HG03196 (cell line): ENCODE measurements around the gene ZNF217.
"Not testable (repeated sequence)": the region's sequence is repeated elsewhere in the genome, so short reads cannot be mapped to it uniquely, and the experiment has no call there.

Experiments
- ATAC-seq: cut with Tn5 transposase; IDR thresholded peaks from one replicate; pipeline ENCODE4 v1.9.1; 2021; ENCODE audit not compliant: unreplicated experiment

Gene ZNF217

DNA sequence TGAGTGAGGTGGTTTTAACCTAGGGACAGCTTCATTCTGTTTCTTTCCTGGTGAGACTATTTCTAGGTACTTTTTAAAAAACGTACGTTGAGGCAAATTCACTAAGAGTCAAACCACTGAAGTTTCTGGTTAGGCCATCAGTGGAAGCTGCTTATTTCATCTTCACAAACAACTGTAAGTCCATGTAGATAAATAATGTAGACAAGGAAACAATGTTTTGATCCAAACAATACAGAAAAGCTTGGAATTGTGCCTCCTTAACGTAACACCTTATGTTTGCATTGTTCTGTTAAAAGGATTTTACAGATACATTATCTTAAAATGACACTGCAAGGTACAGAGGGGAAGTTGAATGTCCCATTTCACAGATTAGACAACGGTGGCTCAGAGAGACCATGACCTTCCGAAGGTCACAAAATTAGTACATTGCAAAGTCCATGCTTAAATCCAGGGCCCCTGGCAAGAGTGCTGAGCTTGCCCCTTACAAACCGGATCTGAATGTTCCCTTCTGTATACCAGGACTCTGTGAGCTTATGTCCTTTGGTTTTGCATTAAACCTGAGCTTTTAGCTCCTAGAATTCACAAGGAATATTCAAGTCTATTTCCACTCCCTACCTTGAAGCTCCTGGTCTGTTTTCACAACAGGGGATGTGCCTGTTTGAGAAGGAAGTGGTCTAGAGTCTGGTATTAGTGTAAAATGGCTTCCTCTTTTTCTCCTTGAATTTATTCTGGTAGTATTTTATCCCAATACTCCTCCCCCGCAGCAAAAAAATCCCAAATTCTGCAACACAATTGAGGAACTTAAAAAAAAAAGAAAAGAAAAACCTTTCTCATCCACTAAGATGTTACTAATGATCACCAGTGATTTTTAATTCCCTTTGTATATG, 28.9 kb upstream of the ZNF217 start:
- no peak for ATAC-seq

DNA sequence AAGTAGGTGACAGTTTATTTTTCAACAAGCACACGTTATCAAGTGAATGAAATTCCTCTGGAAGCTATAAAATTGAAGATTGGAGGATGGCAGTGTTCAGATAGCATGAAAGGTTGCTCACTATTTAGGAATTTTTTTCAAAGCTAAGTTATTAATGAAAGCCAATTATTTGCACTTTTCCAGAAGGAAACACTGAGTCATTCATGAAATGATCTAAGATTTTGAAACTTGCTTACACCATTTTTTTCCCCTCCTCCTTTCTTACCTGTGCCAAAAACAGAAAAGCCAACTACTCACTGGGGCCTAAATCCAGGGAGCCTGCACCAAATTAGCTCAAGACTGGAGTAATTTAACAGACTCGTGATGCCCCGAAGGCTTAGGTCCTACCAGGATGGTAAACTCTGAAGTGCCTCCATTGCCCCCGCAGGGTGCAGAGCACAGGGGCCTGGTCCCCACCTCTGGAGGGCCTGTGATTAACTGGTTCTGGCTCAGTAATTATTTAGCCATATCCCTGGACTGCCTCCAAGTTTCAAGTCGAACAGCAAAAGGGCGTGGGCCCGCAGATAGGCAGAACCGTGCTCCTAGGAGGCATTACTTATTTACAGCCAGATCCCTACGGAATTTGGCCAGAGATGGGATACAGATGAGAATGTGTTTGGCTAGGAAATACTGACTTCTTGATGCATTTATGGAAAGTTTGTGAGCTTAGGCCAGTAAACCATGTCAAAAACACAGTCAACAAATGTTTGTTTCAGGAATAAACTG, 28.0 kb upstream of the ZNF217 start:
- ATAC-seq: no peak

DNA sequence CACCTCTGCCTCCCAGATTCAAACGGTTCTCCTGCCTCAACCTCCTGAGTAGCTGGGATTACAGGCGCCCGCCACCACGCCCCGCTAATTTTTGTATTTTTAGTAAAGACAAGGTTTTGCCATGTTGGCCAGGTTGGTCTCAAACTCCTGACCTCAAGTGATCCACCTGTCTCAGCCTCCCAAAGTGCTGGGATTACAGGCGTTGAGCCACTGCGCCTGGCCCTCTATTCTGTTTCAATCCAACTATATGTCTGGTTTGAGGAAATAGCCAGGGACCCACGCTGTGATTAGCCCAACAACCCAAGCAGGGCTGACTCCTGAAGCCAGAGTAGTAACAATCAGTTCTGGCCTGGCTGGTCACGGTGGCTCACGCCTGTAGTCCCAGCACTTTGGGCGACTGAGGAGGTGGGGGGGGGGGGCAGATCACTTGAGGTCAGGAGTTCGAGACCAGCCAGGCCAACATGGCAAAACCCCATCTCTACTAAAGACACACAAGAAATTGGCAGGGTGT, 24.9 kb upstream of the ZNF217 start:
- ATAC-seq: not testable (repeated sequence)

DNA sequence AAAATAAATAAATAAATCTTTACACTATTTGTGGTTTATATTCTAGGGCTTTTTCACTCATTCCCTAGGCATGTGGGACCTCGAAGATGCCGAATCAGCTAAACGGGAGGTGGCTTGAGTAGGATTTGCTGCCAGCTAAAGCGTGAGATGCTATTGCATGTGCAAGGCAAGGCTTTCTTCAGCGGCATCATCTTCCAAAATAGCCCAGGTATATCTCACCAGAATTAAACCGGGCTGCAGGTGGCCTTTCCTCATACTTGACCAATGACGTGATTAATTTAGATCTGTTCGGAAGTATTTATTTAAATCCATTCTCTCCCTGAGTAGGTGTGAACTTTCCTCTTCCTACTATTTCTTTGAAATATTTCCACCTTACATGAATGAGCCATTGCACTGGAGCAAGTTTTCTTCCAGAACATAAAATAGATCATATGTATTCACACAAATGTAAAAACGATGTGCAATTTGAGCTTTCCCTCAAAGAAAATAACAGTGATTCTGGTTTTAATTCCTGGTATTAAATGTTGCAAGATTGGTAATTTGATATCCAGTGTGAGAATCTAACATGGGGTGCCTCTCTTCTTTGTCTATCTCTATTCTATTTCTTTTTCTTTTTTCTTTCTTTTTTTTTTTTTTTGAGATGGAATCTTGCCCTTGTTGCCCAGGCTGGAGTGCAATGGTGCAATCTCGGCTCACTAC, 24.3 kb upstream of the ZNF217 start:
- ATAC-seq: no peak

DNA sequence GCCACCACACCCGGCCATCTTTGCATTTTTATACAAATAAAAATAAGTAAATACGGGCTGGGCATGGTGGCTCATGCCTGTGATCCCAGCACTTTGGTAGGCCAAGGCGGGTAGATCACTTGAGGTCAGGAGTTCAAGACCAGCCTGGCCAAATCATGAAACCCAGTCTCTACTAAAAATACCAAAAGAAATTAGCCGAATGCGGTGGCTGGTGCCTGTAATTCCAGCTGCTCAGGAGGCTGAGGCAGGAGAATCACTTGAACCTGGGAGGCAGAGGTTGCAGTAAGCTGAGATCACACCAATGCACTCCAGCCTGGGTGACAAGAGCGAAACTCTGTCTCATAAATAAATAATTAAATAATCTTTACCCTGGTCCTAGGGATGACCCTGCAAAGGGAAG, 22.9 kb upstream of the ZNF217 start:
- not testable (repeated sequence) for ATAC-seq

DNA sequence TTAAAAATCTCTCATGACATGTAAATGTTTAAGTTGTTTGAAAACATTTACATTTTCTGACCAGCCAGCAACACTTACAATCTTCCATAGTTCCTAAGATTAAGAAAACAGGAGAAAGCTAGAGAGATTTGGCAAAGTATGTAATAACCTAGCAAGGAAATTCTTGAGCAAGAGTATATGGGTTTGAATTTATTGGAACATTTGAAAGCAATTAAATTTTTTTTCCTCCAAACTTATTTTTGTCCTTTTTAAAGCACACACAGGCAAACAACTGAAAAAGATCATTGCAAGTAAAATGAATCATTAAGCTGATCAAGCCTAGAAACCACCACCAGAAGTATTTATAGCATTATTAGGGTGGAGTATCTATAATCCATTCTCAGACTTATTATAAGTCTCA, 20.1 kb upstream of the ZNF217 start:
- no peak for ATAC-seq

DNA sequence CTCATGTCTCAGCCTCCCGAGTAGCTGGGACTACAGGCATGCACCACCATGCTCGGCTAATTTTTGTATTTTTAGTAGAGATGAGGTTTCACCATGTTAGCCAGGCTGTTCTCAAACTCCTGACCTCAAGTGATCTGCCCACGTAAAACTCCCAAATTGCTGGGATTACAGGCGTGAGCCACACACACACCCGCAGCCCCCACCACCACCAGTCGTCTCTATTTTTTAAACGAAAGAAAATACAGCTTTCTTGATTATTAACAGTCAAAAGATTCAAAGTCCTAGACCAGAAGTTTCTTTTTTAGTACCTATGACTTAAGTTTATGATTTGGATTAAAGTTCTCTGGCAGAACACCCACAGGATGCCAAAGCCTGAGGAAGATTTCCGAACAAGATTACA, 18.6 kb upstream of the ZNF217 start:
- not testable (repeated sequence) for ATAC-seq

DNA sequence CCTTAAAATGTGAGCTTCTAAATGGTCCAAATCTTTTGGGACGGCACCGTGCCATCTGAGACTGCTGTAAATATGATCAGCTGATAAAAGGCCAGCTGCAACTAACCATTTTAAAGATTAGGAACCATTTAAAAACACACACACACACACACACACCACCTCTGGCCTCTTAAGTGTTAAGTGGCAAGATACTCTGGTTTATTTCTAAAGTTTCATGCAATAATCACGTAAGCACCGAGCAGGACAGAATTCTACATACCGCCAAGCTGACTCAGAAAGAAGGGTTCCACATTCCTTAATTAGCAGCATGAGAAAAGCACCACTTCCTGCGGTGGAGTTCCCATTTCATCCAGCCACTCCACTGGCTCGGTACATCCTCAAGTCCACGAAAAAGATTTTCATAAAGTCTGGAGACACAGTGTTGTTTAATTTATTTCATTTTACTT, 17.8 kb upstream of the ZNF217 start:
- peak; percentile 52 for ATAC-seq

DNA sequence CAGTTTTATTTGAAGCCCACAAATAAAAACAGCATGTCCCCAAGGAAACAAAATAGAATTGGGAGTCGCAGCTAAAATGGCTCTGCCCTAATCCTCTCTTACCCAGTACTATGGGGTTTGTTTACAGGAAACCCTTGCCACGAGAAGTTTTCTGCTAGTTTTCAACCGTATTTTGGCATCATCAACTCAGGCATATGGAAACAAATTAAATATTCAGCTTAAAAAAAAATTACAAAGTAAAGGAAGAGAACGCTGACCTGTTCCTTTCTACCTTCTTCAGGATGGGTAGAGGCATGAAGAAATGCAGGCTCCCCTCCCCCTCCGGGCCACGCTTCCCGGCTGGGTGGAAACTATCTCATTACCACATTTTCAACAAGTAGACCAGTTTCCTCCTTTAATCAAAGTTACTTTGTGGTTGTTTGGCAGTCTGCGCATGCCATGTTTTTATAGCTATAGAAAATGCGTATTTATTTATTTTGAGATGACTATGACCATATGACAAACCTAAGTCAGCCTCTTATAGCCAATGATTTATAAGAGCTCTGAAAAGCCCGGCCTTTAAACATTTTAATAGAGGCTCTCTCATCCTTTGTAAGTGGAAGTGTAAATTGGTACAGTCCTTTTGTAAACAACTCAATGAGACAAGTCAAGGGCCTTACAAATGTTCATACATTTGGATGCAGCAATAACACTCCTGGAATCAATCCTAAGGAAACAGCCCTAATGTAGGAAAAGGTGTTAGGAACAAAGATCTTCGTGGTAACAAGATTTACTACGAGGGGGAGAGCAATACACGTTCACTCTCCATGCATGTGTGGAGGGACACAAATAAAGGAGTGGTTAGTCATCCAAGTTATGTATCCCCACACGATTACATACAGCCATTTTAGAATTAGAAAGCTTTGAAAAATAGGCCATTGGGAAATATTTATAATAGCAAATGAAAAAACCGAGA, 16.1 kb upstream of the ZNF217 start:
- ATAC-seq: no peak

DNA sequence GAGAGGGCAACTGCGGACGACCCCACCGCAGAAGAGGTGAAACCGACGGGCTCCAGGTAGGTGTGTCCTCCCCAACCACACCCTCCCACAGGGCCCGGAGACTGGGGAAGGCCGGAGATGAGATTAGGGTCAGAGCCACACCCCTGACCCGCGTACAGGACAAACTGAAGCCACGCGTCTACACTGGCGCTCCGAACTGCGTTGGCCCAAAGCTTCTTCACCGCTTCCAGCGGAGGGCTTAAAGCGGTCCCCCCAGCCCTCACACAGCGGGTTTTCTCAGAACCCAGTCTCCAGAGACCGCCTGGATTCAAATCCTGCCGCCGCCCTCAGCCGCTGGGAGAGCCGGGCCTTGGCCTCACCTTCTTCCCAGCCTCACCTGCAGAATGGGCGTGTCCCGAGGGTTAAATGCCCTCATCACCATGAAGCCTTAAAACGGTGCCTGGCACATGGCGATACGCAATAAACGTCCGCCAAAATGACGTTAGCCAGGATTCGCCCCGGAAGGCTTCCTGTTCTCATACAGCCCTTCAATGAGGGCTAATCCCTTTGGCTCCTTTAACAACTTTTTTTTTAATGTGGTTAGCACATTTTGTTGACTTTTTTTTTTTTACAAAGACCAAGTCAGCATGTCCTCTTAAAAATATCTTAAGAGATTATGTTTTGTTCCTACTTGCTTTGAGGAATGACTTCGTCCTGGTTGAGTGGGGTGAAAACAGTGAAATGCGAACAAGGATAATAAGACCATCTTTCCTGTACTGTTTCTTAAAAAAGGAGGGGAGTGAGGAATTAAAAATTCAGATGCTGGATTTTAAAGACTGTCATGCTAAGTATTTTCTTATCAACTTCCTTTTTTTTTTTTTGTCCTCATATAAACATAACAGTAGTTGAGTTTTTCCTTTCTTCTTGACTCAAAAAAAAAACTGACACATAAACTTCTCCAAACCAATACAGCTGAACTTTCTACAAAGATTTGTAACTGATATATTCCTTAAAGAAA, 15.1 kb upstream of the ZNF217 start:
- ATAC-seq: no peak

DNA sequence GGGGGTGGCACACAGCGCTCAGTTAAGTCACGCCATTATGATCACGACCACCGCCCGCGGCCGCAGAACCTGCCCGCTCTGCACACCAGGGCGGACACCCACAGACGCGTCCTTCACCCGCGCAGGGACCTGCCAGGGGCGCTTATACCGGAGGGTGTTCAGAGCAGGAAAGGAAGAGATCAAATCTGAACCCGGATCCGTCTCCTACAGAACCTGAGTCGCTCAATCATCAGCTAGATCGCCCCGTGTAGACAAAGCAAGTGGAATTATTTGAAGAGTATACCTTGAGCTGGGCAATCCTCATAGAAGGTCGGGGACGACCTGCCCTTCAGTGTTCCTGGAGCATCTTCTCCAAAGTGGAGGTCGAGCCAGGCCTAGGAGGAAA, 14.4 kb upstream of the ZNF217 start:
- no peak for ATAC-seq

DNA sequence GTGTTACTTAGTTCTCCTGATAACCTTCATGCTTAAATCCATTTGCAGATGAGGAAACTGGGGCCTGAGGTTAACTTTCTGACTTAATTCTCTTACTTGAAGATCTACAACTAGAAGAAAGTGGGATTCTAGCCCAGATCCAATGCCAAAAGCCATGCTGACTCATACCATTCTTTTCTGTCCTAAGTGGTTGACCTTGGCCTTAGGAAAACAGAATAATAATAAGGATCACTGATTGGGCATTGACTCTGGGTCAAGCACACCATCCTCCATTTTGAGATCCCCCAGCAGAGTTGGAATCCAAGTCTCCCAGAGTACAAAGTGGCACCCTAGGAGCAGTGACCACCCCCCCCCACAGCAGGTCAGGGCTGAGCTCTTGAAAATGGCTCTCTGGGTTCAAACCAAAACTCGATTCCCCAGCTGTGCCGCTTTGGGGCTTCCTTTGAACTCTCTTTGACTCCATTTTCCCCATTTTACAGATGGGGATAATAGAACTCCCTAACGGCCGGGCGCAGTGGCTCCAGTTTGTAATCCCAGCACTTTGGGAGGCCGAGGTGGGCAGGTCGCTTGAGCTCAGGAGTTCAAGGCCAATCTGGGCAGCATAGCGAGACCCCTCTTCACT, 12.8 kb upstream of the ZNF217 start:
- ATAC-seq: no peak

DNA sequence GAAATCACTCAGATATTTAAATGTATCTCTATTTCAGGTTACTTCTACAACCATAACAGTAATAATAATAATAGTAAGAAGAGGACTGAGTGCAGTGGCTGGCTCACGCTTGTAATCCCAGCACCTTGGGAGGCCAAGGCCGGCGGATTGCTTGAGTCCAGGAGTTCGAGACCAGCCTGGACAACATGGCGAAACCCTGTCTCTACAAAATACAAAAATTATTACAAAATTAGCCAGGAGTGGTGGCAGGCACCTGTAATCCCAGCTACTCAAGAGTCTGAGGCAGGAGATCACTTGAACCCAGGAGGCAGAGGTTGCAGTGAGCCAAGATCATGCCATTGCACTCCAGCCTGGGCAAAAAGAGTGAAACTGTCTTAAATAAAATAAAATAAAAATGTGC, 11.8 kb upstream of the ZNF217 start:
- not testable (repeated sequence) for ATAC-seq

DNA sequence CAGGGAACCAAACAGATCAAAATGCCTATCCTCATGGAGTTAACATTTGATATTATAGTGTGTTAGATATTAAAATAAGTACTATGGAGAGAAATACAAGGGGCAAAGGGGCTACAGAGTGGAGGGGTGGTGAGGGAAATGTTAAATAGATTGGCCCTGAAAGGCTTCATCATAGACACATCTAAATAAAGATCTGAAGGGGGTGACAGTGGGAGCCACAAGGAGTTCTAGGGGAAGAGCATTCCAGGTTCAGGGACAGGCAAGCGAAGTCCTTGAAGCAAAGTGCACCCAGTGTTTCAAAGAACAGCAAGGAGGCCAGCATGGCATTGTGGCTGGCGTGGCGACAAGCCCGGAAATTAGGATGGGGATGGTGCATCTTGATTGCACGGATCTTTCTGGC, 11.2 kb upstream of the ZNF217 start:
- ATAC-seq: not testable (repeated sequence)

DNA sequence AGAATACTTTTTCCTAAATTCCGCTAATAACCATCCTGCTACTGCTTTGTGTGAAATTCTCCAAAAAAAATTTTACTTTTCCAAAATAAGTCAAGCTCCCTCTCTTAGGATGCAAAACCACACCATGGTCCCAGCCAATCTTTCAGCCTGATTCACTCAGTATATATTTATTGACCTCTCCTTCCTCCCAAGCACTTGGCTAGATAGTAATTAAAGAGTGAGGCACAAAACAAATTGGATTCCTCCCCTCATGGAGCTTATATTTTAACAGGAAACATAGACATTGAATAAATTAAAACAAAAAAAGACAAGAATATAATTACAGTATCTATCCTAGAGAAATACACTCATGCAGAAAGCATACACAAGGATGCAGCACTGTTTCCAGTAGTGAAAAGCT, 9.0 kb upstream of the ZNF217 start:
- no peak for ATAC-seq

DNA sequence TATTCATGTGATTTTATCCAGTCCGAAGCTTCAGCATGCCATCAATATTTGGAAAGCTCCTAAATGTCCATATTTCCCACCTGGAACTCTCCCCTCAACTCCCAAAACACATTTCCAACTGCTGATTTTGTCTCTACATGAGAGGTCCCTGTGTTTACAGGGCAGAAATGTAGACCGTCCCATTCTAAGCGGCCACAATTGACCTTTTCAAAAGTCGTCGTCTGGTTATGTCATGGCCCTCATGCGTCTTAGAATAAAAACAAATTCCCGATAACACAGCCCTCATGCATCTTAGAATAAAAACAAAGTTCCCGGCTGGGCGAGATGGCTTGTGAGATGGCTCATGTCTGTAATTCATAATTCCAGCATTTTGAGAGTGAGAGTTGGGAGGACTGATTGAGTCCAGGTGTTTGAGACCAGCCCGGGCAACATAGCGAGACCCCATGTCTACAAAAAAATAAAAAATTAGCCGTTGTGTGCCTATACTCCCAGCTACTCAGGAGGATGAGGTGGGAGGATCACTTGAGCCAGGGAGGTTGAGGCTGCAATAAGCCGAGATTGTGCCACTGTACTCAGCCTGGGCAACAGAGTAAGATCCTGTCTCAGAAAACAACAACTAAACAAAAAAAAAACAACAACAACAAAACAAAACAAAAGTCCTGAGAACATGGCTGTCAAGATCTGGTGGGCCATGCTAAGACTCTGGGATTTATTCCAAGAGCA, 6.4 kb upstream of the ZNF217 start:
- no peak for ATAC-seq

DNA sequence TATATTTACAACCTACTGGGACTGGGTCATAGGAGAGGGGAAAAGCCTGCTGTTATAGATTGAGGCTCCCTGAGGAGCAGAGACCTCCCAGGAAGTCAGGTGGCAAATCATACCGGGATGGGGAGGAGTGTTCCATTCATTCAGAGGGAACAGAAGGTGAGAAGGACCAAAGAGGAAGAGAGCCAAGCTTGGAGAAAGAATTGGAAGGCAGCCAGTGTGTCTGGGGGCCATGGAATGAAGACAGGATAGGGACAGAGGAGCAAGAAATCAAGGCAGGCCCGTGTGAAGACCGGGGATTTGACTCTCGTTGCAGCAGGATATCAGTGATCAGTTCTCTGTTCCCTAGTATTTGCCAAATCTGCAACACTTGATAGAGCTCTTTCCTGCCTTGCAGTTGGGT, 5.7 kb upstream of the ZNF217 start:
- no peak for ATAC-seq

DNA sequence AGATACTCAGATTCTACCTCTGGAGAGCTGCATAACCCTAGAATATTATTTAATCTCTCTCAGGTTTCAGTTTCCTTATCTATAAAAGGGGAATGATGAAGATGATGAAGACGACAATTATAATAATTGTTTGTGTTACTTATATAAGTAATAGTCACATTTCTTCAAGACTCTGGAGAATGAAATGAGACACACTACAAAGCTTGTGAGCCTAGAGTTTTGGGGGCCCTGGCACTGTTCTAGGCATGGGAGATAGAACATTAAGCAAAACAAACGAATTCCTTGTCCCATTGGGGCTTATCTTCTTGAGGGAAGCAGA, 5.4 kb upstream of the ZNF217 start:
- no peak for ATAC-seq
